B cell (primary cell): ENCODE measurements around the gene TKFC. TPM values are rescaled to one million over a fixed set of nuclear protein-coding genes. Genes with fewer than 3 reads are reported as not detected.

Experiments
- ATAC-seq: fragments of 200-7000 bp; cut with Tn5 transposase; one replicate; pipeline ENCODE4 v1.10.0; 2021; ENCODE audit warnings: low read depth, mild to moderate bottlenecking, moderate number of reproducible peaks, moderate library complexity
- CTCF ChIA-PET: fragments of 350-600 bp; sonication (Branson Sonifier 250); formaldehyde crosslinking; loops from one replicate; lab custom pipeline; 2021; ENCODE audit warnings: antibody characterized with exemption, inconsistent platforms; lab: Charles Lee
- POLR2A ChIA-PET: fragments of 350-600 bp; sonication (Branson Sonifier 250); formaldehyde crosslinking; loops from one replicate; lab custom pipeline; 2021; ENCODE audit warnings: antibody characterized with exemption; lab: Charles Lee
- DNase-seq: peaks from one replicate; pipeline ENCODE4 v3.0.0; 2013
- H2AFZ ChIP-seq: 2 replicates; pipeline ENCODE4 v1.6.1; 2012; ENCODE audit warnings: mild to moderate bottlenecking, low read depth, low read length; ENCODE audit not compliant: insufficient read depth, poor library complexity, severe bottlenecking
- H3K27ac ChIP-seq, 2 donors: 1 replicate in 1 of 2; 2 replicates in 1 of 2; pipeline ENCODE4 v1.5.1; 2012 to 2013; ENCODE audit warnings: low read length in 2 of 2, mild to moderate bottlenecking in 2 of 2, moderate library complexity in 1 of 2
- H3K27me3 ChIP-seq, 4 experiments: fragments of 200-600 bp in 1 of 4; sonication (generic) in 1 of 4; replicated peaks in 1 of 4; 1 replicate in 2 of 4; 2 replicates in 2 of 4; pipeline versions ENCODE4 v1.6.1 to v1.7.0; 2013 to 2016; ENCODE audit warnings: low read length in 3 of 4, mild to moderate bottlenecking in 2 of 4, mixed read lengths in 1 of 4, moderate library complexity in 1 of 4; ENCODE audit not compliant: insufficient read depth in 4 of 4, control insufficient read depth in 3 of 4; ENCODE audit errors: control extremely low read depth in 1 of 4
- H3K36me3 ChIP-seq, 2 experiments: replicated peaks in 1 of 2; 1 replicate in 1 of 2; 2 replicates in 1 of 2; pipeline versions ENCODE4 v1.6.1 to v1.7.1; 2013; ENCODE audit warnings: low read length in 1 of 2; ENCODE audit not compliant: insufficient read depth in 2 of 2, control insufficient read depth in 1 of 2; ENCODE audit errors: control extremely low read depth in 1 of 2, extremely low read depth in 1 of 2
- H3K4me1 ChIP-seq, 2 donors: fragments of 200-600 bp in 1 of 2; sonication (generic) in 1 of 2; 1 replicate in 1 of 2; 2 replicates in 1 of 2; pipeline versions ENCODE4 v1.5.1 to v1.6.1; 2013 to 2017; ENCODE audit warnings: low read length in 2 of 2; ENCODE audit not compliant: control insufficient read depth in 2 of 2, insufficient read depth in 2 of 2
- H3K4me2 ChIP-seq: replicated peaks from 2 replicates; pipeline ENCODE3; 2012; ENCODE audit warnings: mild to moderate bottlenecking, low read depth, low read length; ENCODE audit not compliant: poor library complexity, severe bottlenecking
- H3K4me3 ChIP-seq, 5 experiments: fragments of 200-600 bp in 1 of 5; sonication (generic) in 1 of 5; 1 replicate in 3 of 5; 2 replicates in 2 of 5; pipeline versions ENCODE4 v1.5.1 to v1.7.0; 2011 to 2016; ENCODE audit warnings: low read length in 4 of 5, mild to moderate bottlenecking in 4 of 5, low read depth in 2 of 5, control low read depth in 1 of 5, moderate library complexity in 1 of 5; ENCODE audit not compliant: insufficient read depth in 1 of 5; ENCODE audit errors: control extremely low read depth in 1 of 5, extremely low read depth in 1 of 5
- H3K79me2 ChIP-seq: fragments of 200-600 bp; sonication (generic); one replicate; pipeline ENCODE4 v1.6.0; 2016; ENCODE audit warnings: low read length; ENCODE audit not compliant: control insufficient read depth, insufficient read depth
- H3K9ac ChIP-seq: fragments of 200-600 bp; sonication (generic); 2 replicates; pipeline ENCODE4 v1.6.1; 2017; ENCODE audit warnings: mild to moderate bottlenecking, low read length, moderate library complexity
- H3K9me3 ChIP-seq, 3 donors: one replicate each; pipeline versions ENCODE4 v1.6.1 to v1.7.1; 2013; ENCODE audit warnings: low read length in 2 of 3; ENCODE audit not compliant: control insufficient read depth in 2 of 3, insufficient read depth in 1 of 3; ENCODE audit errors: control extremely low read depth in 1 of 3
- H4K20me1 ChIP-seq: 2 replicates; pipeline ENCODE4 v1.6.0; 2012; ENCODE audit warnings: mild to moderate bottlenecking, low read length; ENCODE audit not compliant: insufficient read depth, control insufficient read depth, poor library complexity, severe bottlenecking
- H3K27ac Mint-ChIP-seq: one replicate; pipeline ENCODE4 v1.8.0; 2021; ENCODE audit warnings: mixed read lengths
- H3K27me3 Mint-ChIP-seq: one replicate; pipeline ENCODE4 v1.8.0; 2021; ENCODE audit warnings: mixed read lengths
- H3K4me1 Mint-ChIP-seq: one replicate; pipeline ENCODE4 v1.8.0; 2021; ENCODE audit warnings: mixed read lengths
- H3K4me3 Mint-ChIP-seq: one replicate; pipeline ENCODE4 v1.8.0; 2021; ENCODE audit warnings: mixed read lengths
- H3K9me3 Mint-ChIP-seq: one replicate; pipeline ENCODE4 v1.8.0; 2022; ENCODE audit warnings: mixed read lengths; ENCODE audit not compliant: insufficient read depth
- EZH2 ChIP-seq: IDR thresholded peaks from 2 replicates; pipeline ENCODE4 v1.6.1; 2012; ENCODE audit warnings: borderline replicate concordance, low read depth, mild to moderate bottlenecking, moderate library complexity, low read length; ENCODE audit not compliant: insufficient read depth, poor library complexity, severe bottlenecking
- WGBS: methylation state at CpG from one replicate; pipeline ENCODE4 v1.1.5; 2013; ENCODE audit warnings: missing lambda C conversion rate; ENCODE audit not compliant: insufficient coverage; 5-methylcytosine and 5-hydroxymethylcytosine counted together
- intact Hi-C: fragments of 100-400 bp; cut with micrococcal nuclease; formaldehyde crosslinking; loops from one replicate; pipeline ENCODE4 v1.10.0; 2022
- polyA plus RNA-seq: library from polyadenylated mRNA; depleted of rRNA; stranded (reverse); fragments of >200 nt; gene quantifications from 2 replicates; pipeline ENCODE4 v1.2.3, GENCODE V29; 2012
- total RNA-seq, 2 donors: library from RNA; stranded (reverse); fragments of 120-200 nt in 1 of 2; gene quantifications; 1 replicate in 1 of 2; 2 replicates in 1 of 2; pipeline versions ENCODE4 v1.2.3 to v1.2.4, GENCODE V29; 2013 to 2022
- TF ChIP-seq, protein P1 (sequence below): fragments of 200-600 bp; IDR thresholded peaks from one replicate; pipeline ENCODE4 v1.8.0; 2022; ENCODE audit warnings: antibody characterized with exemption, mild to moderate bottlenecking

Gene TKFC
- total and polyA plus RNA-seq, 2 donors (not counting 1 experiment from before 2014, with no cell fraction given), result 82.3 to 86.3 TPM

GRCh38 chr11:61377461-61378160 lies 44.6 kb downstream of the TKFC start:
- intact Hi-C loops, result no loop called here
- WGBS, result 100% methylated on average over 2 of the region's 6 CpGs
- H3K9me3 Mint-ChIP-seq, result no peaks in the 10 kb centered on the region
- Histone ChIP-seq H2AFZ (no peak overlapping the region), H3K4me2 (no peak overlapping the region), H3K9me3 (peaks cover 0 to 11% (median 4%) of the 10 kb centered on the region in 3 donors), H3K4me3 (no peak overlapping the region), H3K79me2 (no peaks in the 10 kb centered on the region), H3K36me3 (peaks cover 2 to 6% of the 10 kb centered on the region in 2 experiments), H3K27me3 (no peaks in the 10 kb centered on the region), H3K9ac (no peak overlapping the region), H3K4me1 (no peaks in the 10 kb centered on the region), H3K27ac (no peak overlapping the region), H4K20me1 (no peaks in the 10 kb centered on the region)
- no peak overlapping the region for H3K4me3 Mint-ChIP-seq
- DNase-seq (no peak), ATAC-seq (no peak)
- H3K27ac Mint-ChIP-seq, result no peak overlapping the region
- CTCF ChIA-PET, result interaction anchor here (1.9 kb wide), 1 partner anchor 42 kb away, joined by 8 read pairs; no protein-coding TSS in a partner anchor
- POLR2A ChIA-PET, result no interaction called here
- H3K4me1 Mint-ChIP-seq, result no peaks in the 10 kb centered on the region
- TF ChIP-seq, protein P1, sequence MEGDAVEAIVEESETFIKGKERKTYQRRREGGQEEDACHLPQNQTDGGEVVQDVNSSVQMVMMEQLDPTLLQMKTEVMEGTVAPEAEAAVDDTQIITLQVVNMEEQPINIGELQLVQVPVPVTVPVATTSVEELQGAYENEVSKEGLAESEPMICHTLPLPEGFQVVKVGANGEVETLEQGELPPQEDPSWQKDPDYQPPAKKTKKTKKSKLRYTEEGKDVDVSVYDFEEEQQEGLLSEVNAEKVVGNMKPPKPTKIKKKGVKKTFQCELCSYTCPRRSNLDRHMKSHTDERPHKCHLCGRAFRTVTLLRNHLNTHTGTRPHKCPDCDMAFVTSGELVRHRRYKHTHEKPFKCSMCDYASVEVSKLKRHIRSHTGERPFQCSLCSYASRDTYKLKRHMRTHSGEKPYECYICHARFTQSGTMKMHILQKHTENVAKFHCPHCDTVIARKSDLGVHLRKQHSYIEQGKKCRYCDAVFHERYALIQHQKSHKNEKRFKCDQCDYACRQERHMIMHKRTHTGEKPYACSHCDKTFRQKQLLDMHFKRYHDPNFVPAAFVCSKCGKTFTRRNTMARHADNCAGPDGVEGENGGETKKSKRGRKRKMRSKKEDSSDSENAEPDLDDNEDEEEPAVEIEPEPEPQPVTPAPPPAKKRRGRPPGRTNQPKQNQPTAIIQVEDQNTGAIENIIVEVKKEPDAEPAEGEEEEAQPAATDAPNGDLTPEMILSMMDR, result no peak
- no peak for TF ChIP-seq EZH2
- H3K27me3 Mint-ChIP-seq, result no peaks in the 10 kb centered on the region

- no peaks in the 10 kb centered on the region for H4K20me1 ChIP-seq
- no peak overlapping the region for H3K27ac Mint-ChIP-seq
- ATAC-seq (no peak), DNase-seq (no peak)
- no peak overlapping the region for H3K4me3 Mint-ChIP-seq
- no peak overlapping the region for H3K4me3 ChIP-seq
- WGBS, result 96% methylated on average over 4 of the region's 5 CpGs
- TF ChIP-seq, protein P1, result no peak
- no peak for TF ChIP-seq EZH2
- no peak overlapping the region for H3K4me2 ChIP-seq
- H3K27ac ChIP-seq, result no peak overlapping the region
- H3K4me1 ChIP-seq, result no peaks in the 10 kb centered on the region
- H3K79me2 ChIP-seq, result no peaks in the 10 kb centered on the region
- no peak overlapping the region for H3K9ac ChIP-seq
- peaks cover 2 to 6% of the 10 kb centered on the region in 2 experiments for H3K36me3 ChIP-seq
- no peaks in the 10 kb centered on the region for H3K4me1 Mint-ChIP-seq
- intact Hi-C loops, result no loop called here
- no peaks in the 10 kb centered on the region for H3K27me3 Mint-ChIP-seq
- H3K27me3 ChIP-seq, result no peaks in the 10 kb centered on the region
- H3K9me3 Mint-ChIP-seq, result no peaks in the 10 kb centered on the region
- POLR2A ChIA-PET, result no interaction called here
- CTCF ChIA-PET, result interaction anchor here (0.5 to 1.8 kb wide), 5 partner anchors 14 to 214 kb away, joined by 3 to 9 read pairs (median 4); partner anchors contain the start of gene TMEM216
- peaks cover 0 to 11% (median 4%) of the 10 kb centered on the region in 3 donors for H3K9me3 ChIP-seq
- no peak overlapping the region for H2AFZ ChIP-seq
These were observed 45.8 kb downstream of the TKFC start for GRCh38 chr11:61378713-61379313.
